NB4 (cell line): ENCODE data around the gene SHC1.
A peak's percentile ranks its signal among the peaks of the same experiment; 100 is the strongest.

Experiments
- MYC ChIP-seq: IDR thresholded peaks from 2 replicates; pipeline ENCODE4 v1.6.1; 2011; ENCODE audit warnings: low read depth, low read length
- POLR2A ChIP-seq: IDR thresholded peaks from 2 replicates; pipeline ENCODE4 v1.6.1; 2011; ENCODE audit warnings: mild to moderate bottlenecking; ENCODE audit not compliant: insufficient read length; ENCODE audit errors: extremely low read depth

DNA sequence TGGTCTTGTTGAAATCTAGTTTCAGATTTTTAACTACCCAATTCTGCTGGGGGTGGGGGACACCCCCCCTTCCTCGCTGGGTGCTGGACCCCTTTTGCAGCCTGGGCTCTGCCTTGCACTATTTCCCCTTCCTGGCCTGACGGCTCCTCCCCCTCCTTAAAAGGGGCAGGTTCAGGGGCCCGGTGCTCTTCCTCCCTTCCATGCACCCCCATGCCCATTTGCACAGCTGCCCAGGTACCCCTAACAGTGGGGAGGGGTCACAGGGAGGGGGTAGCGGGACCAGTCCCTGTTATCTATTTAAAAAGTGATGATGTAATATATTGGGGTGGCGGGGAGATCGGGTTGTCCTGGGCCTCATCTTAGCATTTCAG is 47.4 kb upstream of the SHC1 start:
- TF ChIP-seq POLR2A (peak; percentile 15), MYC (no peak)
